Liver (tissue), 9 donors: ENCODE measurements around the gene NAV2. TPM values are rescaled to one million over a fixed set of nuclear protein-coding genes. Genes with fewer than 3 reads are reported as not detected.

Experiments used
- DNase-seq: peaks from one replicate; pipeline ENCODE4 v3.0.0-alpha.2; 2017; ENCODE audit warnings: low spot score
- H3K27ac ChIP-seq, 2 donors: one replicate each; pipeline ENCODE4 v1.7.0; 2013; ENCODE audit warnings: inconsistent platforms in 2 of 2, low read length in 2 of 2, control low read depth in 1 of 2, low read depth in 1 of 2, mild to moderate bottlenecking in 1 of 2
- H3K27me3 ChIP-seq, 4 donors: one replicate each; pipeline versions ENCODE4 v1.6.1 to v1.7.0; 2013; ENCODE audit warnings: low read length in 3 of 4, inconsistent platforms in 1 of 4, mild to moderate bottlenecking in 1 of 4, moderate library complexity in 1 of 4; ENCODE audit not compliant: control insufficient read depth in 4 of 4, insufficient read depth in 4 of 4
- H3K36me3 ChIP-seq, 4 donors: one replicate each; pipeline versions ENCODE4 v1.6.1 to v1.7.0; 2013; ENCODE audit warnings: low read length in 3 of 4, mild to moderate bottlenecking in 3 of 4, low read depth in 1 of 4, moderate library complexity in 1 of 4; ENCODE audit not compliant: control insufficient read depth in 4 of 4, insufficient read depth in 3 of 4
- H3K4me1 ChIP-seq, 4 donors: one replicate each; pipeline versions ENCODE4 v1.6.1 to v1.7.0; 2013; ENCODE audit warnings: low read length in 3 of 4, mild to moderate bottlenecking in 3 of 4, moderate library complexity in 1 of 4; ENCODE audit not compliant: control insufficient read depth in 4 of 4, insufficient read depth in 4 of 4
- H3K4me3 ChIP-seq, 3 donors: one replicate each; pipeline versions ENCODE4 v1.6.1 to v1.7.0; 2013; ENCODE audit warnings: low read length in 3 of 3, control low read depth in 1 of 3, low read depth in 1 of 3, mild to moderate bottlenecking in 1 of 3
- H3K9ac ChIP-seq, 2 donors: one replicate each; pipeline ENCODE4 v1.7.0; 2013; ENCODE audit warnings: low read length in 2 of 2, mild to moderate bottlenecking in 2 of 2, moderate library complexity in 2 of 2, control low read depth in 1 of 2, low read depth in 1 of 2
- H3K9me3 ChIP-seq, 4 donors: one replicate each; pipeline versions ENCODE4 v1.6.1 to v1.7.0; 2013; ENCODE audit warnings: low read length in 3 of 4; ENCODE audit not compliant: control insufficient read depth in 4 of 4
- ATF3 ChIP-seq: IDR thresholded peaks from 2 replicates; pipeline ENCODE4 v1.6.1; 2016; ENCODE audit warnings: antibody characterized with exemption
- EGR1 ChIP-seq, 2 donors: IDR thresholded peaks; 2 replicates each; pipeline ENCODE4 v1.6.1; 2016 to 2018; ENCODE audit warnings: antibody characterized with exemption in 2 of 2, low read depth in 2 of 2
- FOXA1 ChIP-seq: IDR thresholded peaks from 2 replicates; pipeline ENCODE4 v1.6.1; 2016; ENCODE audit warnings: antibody characterized with exemption
- FOXA2 ChIP-seq: IDR thresholded peaks from 2 replicates; pipeline ENCODE4 v1.6.1; 2016; ENCODE audit warnings: antibody characterized with exemption
- GABPA ChIP-seq, 2 donors: IDR thresholded peaks in 1 of 2; conservative IDR thresholded peaks in 1 of 2; 2 replicates each; pipeline ENCODE4 v1.6.1; 2016; ENCODE audit warnings: antibody characterized with exemption in 2 of 2, mild to moderate bottlenecking in 1 of 2, moderate library complexity in 1 of 2
- HNF4A ChIP-seq, 2 donors: conservative IDR thresholded peaks; 2 replicates each; pipeline ENCODE4 v1.6.1; 2016; ENCODE audit warnings: antibody characterized with exemption in 2 of 2, mild to moderate bottlenecking in 2 of 2
- HNF4G ChIP-seq: IDR thresholded peaks from 2 replicates; pipeline ENCODE4 v1.6.1; 2016; ENCODE audit warnings: antibody characterized with exemption
- JUND ChIP-seq, 2 donors: IDR thresholded peaks; 2 replicates each; pipeline ENCODE4 v1.6.1; 2016; ENCODE audit warnings: antibody characterized with exemption in 2 of 2
- MAX ChIP-seq: IDR thresholded peaks from 2 replicates; pipeline ENCODE4 v1.6.1; 2016; ENCODE audit warnings: antibody characterized with exemption
- NR2F2 ChIP-seq: IDR thresholded peaks from 2 replicates; pipeline ENCODE4 v1.6.1; 2016; ENCODE audit warnings: antibody characterized with exemption
- RAD21 ChIP-seq, 2 donors: IDR thresholded peaks; 2 replicates each; pipeline ENCODE4 v1.6.1; 2016; ENCODE audit warnings: antibody characterized with exemption in 2 of 2, mild to moderate bottlenecking in 2 of 2
- RXRA ChIP-seq, 2 donors: IDR thresholded peaks; 2 replicates each; pipeline ENCODE4 v1.6.1; 2017 to 2018; ENCODE audit warnings: antibody characterized with exemption in 2 of 2, mild to moderate bottlenecking in 1 of 2
- SP1 ChIP-seq: IDR thresholded peaks from 2 replicates; pipeline ENCODE4 v1.6.1; 2018; ENCODE audit warnings: antibody characterized with exemption, mild to moderate bottlenecking
- TAF1 ChIP-seq: conservative IDR thresholded peaks from 2 replicates; pipeline ENCODE4 v1.6.1; 2016; ENCODE audit warnings: antibody characterized with exemption, mild to moderate bottlenecking
- WGBS: extraction: QIAGEN DNeasy Blood & Tissue Kit; methylation state at CpG from one replicate; pipeline ENCODE4 v1.1.7; 2013; 5-methylcytosine and 5-hydroxymethylcytosine counted together
- polyA plus RNA-seq, 2 donors: library from polyadenylated mRNA; stranded (reverse) in 1 of 2; unstranded in 1 of 2; fragments of 200-250 nt in 1 of 2; fragments of >200 nt in 1 of 2; fragmentation: Nextera tagmentation in 1 of 2; extraction: Ambion mirVana in 1 of 2; gene quantifications; one replicate each; pipeline versions ENCODE4 v1.2.1 to v1.2.3, GENCODE V29; 2013 to 2015
- total RNA-seq, 2 donors: library from RNA; depleted of rRNA; stranded (reverse); fragments of >200 nt; gene quantifications; one replicate each; pipeline ENCODE4 v1.2.3, GENCODE V29; 2014
- TF ChIP-seq, protein P1 (sequence below): fragments of 150-350 bp; IDR thresholded peaks from 2 replicates; pipeline ENCODE4 v1.5.1; 2017; ENCODE audit warnings: improper control_type of control experiment, low read depth, low read length; ENCODE audit not compliant: missing input control
- TF ChIP-seq, protein P2 (sequence below): IDR thresholded peaks from 2 replicates; pipeline ENCODE4 v1.6.1; 2016; ENCODE audit warnings: antibody characterized with exemption, mild to moderate bottlenecking
- donor health status: healthy.
- donor health status: healthy.
- donor health status: healthy.
- donor health status: healthy.
- donor health status: healthy.

Gene NAV2
- total and polyA plus RNA-seq, 4 donors, result 6.3 to 20.5 (median 11.6) TPM

GRCh38 chr11:19866521-19866920, 153.9 kb downstream of the NAV2 start:
- H3K4me3 ChIP-seq, result no peak overlapping the region
- H3K27me3 ChIP-seq, result no peaks in the 10 kb centered on the region
- DNase-seq, result no peak
- H3K36me3 ChIP-seq, result peaks cover 0 to 3% (median under 1%) of the 10 kb centered on the region in 4 donors
- H3K9ac ChIP-seq, result no peak overlapping the region
- no peak overlapping the region for H3K27ac ChIP-seq
- no peaks in the 10 kb centered on the region for H3K9me3 ChIP-seq
- TF ChIP-seq GABPA (IDR thresholded peaks at IDR 0.05 in 1 of 2, conservative IDR thresholded peaks at IDR 0.05 in 1 of 2) (no peak), JUND (IDR thresholded peaks at IDR 0.05) (no peak), RAD21 (IDR thresholded peaks at IDR 0.05) (no peak), RXRA (IDR thresholded peaks at IDR 0.05) (no peak), HNF4G (no peak), SP1 (no peak), MAX (no peak), EGR1 (IDR thresholded peaks at IDR 0.05; ENCODE audit: low read depth in 2 of 2) (no peak), TAF1 (no peak), NR2F2 (no peak)
- TF ChIP-seq, protein P1, sequence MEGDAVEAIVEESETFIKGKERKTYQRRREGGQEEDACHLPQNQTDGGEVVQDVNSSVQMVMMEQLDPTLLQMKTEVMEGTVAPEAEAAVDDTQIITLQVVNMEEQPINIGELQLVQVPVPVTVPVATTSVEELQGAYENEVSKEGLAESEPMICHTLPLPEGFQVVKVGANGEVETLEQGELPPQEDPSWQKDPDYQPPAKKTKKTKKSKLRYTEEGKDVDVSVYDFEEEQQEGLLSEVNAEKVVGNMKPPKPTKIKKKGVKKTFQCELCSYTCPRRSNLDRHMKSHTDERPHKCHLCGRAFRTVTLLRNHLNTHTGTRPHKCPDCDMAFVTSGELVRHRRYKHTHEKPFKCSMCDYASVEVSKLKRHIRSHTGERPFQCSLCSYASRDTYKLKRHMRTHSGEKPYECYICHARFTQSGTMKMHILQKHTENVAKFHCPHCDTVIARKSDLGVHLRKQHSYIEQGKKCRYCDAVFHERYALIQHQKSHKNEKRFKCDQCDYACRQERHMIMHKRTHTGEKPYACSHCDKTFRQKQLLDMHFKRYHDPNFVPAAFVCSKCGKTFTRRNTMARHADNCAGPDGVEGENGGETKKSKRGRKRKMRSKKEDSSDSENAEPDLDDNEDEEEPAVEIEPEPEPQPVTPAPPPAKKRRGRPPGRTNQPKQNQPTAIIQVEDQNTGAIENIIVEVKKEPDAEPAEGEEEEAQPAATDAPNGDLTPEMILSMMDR, result no peak
- WGBS, result 84% methylated on average over 4 of the region's 4 CpGs
- peaks cover 2 to 13% (median 11%) of the 10 kb centered on the region in 4 donors for H3K4me1 ChIP-seq

DNA sequence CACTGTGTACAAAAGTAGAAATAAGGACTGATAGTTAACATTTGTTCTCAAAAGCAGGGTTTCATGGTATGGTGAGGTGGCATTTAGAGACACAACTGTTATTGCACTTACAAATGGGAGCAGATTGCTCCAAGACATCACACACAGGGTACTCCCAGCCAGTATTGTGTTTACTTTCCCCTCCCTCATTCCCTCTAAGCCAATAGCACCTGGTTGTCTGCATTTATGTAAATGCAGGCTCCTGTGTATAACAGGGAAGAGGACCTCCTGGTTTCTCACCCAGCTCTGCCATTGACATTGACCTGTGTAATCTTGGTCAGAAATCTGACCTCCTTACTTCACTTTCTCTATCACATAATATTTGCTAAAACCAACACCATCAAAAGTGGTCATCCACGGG, 154.4 kb downstream of the NAV2 start:
- TF ChIP-seq FOXA2, result no peak
- no peak for TF ChIP-seq HNF4G
- TF ChIP-seq TAF1, result no peak
- TF ChIP-seq, protein P2, sequence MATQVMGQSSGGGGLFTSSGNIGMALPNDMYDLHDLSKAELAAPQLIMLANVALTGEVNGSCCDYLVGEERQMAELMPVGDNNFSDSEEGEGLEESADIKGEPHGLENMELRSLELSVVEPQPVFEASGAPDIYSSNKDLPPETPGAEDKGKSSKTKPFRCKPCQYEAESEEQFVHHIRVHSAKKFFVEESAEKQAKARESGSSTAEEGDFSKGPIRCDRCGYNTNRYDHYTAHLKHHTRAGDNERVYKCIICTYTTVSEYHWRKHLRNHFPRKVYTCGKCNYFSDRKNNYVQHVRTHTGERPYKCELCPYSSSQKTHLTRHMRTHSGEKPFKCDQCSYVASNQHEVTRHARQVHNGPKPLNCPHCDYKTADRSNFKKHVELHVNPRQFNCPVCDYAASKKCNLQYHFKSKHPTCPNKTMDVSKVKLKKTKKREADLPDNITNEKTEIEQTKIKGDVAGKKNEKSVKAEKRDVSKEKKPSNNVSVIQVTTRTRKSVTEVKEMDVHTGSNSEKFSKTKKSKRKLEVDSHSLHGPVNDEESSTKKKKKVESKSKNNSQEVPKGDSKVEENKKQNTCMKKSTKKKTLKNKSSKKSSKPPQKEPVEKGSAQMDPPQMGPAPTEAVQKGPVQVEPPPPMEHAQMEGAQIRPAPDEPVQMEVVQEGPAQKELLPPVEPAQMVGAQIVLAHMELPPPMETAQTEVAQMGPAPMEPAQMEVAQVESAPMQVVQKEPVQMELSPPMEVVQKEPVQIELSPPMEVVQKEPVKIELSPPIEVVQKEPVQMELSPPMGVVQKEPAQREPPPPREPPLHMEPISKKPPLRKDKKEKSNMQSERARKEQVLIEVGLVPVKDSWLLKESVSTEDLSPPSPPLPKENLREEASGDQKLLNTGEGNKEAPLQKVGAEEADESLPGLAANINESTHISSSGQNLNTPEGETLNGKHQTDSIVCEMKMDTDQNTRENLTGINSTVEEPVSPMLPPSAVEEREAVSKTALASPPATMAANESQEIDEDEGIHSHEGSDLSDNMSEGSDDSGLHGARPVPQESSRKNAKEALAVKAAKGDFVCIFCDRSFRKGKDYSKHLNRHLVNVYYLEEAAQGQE, result no peak
- no peak for TF ChIP-seq FOXA1
- TF ChIP-seq, protein P1, result no peak
- no peak for TF ChIP-seq ATF3
- TF ChIP-seq EGR1 (IDR thresholded peaks at IDR 0.05; ENCODE audit: low read depth in 2 of 2), result no peak
- TF ChIP-seq MAX, result no peak
- no peak for TF ChIP-seq NR2F2
- no peak for TF ChIP-seq HNF4A (conservative IDR thresholded peaks at IDR 0.05)
- TF ChIP-seq GABPA (IDR thresholded peaks at IDR 0.05 in 1 of 2, conservative IDR thresholded peaks at IDR 0.05 in 1 of 2), result no peak
- no peak for TF ChIP-seq JUND (IDR thresholded peaks at IDR 0.05)
- no peak for TF ChIP-seq SP1
- TF ChIP-seq RAD21 (IDR thresholded peaks at IDR 0.05), result no peak
- WGBS, result 83% methylated on average over 1 of the region's 1 CpG
- Histone ChIP-seq H3K4me1 (peaks cover 2 to 13% (median 11%) of the 10 kb centered on the region in 4 donors), H3K27me3 (no peaks in the 10 kb centered on the region), H3K9me3 (no peaks in the 10 kb centered on the region), H3K36me3 (peaks cover 0 to 3% (median under 1%) of the 10 kb centered on the region in 4 donors), H3K27ac (no peak overlapping the region), H3K9ac (no peak overlapping the region), H3K4me3 (no peak overlapping the region)
- DNase-seq, result no peak
